Frontal cortex (tissue), 4 donors: ENCODE measurements around the gene BDKRB1. TPM values are rescaled to one million over a fixed set of nuclear protein-coding genes. Genes with fewer than 3 reads are reported as not detected.

Experiments used
- DNase-seq, 2 donors: peaks; one replicate each; pipeline ENCODE4 v3.0.0; 2012; ENCODE audit warnings: low spot score in 2 of 2
- FAIRE-seq: peaks from 2 replicates; lab custom pipeline; 2012; peaks lifted over from hg19 to GRCh38; lab: Jason Lieb, UNC
- total RNA-seq: library from RNA; depleted of rRNA; stranded (reverse); fragments of >200 nt; gene quantifications from one replicate; pipeline ENCODE4 v1.2.3, GENCODE V29; 2014
- donor health status: control.
- donor health status: control.
- donor health status: control.

Gene BDKRB1
- 0.41 TPM for total RNA-seq

DNA sequence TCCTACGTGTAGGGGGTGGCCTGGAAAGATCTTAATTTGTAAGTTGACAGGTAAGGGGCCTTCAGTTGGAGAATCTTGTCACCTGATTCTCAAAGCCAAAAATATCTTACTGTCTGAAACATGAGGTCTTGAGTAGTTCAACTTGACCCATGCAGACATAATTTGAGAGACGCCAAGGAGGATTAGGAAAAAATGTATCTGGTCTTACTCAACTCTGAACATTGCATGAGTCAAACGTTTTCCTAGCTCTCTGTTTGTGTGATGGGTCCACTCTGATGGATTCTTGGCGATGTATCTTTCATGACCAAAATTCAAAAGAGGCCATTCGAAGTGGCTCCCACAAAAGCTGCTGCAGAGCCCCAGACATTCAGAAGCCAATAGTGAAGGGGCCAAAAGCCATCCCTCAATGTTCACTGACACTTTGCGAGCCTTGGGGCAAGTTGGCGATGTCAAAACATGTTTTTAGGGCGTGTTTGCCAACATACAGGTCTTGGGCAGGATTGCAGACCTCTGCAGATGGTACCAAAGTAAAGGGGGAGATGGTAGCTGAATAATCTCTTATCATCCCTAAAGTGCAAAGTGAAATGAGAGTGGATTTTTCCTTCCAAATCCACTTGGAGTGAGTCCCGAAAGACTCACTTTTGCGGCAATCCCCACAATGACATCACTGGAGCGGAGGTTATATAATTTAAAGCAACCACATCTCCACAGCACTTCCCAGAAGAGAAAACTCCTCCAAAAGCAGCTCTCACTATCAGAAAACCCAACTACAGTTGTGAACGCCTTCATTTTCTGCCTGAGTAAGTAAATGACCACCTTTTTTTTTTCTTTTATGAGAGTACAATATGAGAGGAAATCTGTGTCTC is at the start of gene BDKRB1:
Gene BDKRB1 (plus strand): TSS at position 710 of the 866 bp plus-strand sequence. CDS start 7,473 bp downstream, outside the sequence.
- DNase-seq = no peak
- no peak for FAIRE-seq

DNA sequence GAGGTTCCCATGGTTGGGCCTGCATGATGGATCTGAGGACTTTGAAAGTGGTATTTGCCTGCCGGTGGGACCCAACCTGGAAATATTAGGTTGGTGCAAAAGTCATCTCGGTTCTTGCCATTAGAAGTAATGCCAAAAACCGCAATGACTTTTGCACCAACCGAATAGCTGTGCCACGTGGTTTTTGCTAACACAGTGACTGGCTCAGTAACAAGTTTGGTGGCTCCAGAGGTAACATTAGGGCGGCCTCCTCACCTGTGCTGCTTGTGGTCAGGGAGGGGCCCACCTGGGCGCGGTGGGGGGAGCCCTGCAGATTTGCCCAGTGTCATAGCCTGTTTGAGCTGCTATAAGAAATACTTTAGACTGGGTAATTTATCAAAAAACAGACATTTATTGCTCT is 49.5 kb upstream of the BDKRB1 start:
- FAIRE-seq (no peak), DNase-seq (no peak)

DNA sequence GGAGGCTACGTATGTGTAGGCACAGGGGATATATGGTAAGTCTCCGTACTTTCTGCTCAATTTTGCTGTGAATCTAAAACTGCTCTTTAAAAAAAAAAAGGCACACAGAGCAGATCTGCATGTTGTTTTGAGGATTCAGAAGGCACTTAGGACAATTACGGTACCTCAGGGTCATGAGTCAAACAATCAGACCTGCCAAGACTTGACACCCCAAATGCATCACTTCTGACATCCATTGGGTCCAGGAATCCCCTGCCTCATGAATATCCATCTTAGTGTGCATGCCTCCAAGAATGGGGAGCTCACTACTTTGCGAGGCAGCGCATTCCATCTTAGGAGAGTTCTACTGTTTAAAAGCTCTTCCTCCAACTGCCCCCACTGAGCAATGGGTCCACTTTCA is 48.3 kb upstream of the BDKRB1 start:
- FAIRE-seq = no peak
- DNase-seq = no peak

DNA sequence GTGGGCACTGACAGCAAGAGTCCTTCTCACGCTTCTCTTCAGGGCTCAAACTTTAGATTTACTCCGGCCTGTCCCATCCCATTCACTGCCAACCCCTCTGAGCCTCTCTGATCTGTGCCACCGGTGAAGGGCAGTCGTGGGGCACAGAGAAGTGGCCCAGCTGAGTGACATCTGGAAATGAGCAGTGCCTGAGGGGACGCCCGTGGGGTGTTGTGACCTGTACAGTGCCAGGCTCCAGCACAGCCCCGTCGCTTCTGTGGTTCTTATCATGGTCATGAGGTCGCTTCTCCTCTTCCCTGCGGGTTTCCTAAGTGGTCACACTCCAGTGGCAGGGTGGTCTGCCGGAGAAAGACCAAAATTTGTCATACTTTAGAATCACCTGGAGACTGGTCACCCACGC is 47.3 kb upstream of the BDKRB1 start:
- FAIRE-seq (no peak), DNase-seq (no peak)

DNA sequence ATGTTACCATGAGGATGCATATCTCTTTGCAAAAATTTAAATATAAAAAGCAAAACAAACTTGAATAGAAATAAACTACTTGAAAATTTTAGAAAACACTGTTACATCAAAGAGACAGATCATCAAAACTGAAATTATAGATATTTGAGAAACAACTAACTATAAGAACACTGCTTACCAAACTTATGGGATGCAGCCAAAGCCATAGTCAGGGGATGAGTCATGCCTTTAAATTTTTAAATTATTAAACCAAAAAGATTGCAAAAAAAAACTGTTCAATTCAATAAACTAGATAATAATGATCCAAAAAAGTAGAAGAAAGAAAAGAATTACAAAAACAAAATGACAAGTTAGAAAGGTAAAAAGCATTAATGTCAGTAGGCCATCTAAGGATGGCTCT is 43.9 kb upstream of the BDKRB1 start:
- DNase-seq (no peak), FAIRE-seq (peak; percentile 23)

DNA sequence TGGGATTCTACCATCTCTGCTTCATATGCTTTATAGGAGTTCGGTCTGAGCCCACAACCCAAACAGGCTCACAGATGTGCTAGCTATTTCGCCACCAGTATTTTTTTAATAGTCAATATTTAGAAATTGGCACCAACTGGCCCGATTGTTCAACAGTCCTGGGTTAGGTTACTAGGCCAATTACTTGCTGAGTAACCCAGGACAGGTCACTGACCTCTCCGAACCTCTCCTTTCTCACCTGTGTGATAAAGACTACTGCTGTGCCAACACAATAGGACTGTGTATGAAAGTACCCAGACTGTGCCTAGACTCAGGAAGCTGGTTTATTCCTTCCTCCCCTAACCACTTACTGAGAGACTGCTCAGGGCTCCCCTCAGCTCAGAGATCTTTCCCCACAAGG is 43.1 kb upstream of the BDKRB1 start:
- FAIRE-seq (no peak), DNase-seq (no peak)

DNA sequence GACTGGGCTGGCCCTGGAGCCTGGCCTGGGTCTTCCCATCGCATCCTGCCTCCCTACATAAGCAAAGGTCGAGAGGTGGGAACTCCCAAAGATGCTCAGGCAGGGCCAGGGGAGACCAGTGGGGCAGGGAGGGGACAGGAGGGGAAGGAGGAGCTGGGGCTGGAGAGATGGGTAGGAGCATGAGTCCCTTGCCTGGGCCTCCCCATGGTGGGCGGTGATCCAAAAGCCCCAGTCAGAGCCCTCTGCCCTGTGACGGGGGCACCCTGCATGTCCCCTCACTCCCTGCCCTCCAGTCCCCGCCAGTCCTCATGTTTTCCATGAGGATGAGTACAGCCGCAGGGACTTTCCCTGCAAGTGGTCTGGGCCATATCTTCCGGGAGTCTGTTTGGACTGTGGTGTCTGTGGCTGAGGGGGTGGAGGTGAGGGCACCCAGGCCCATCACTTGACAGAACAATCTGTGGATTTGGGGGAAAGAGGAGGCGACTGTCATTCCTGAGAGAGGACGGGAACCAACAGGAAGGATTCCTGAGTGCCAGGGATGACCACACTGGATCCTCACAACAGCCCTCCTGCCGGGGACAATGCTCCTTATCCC is 42.0 kb upstream of the BDKRB1 start:
- DNase-seq (no peak), FAIRE-seq (no peak)

DNA sequence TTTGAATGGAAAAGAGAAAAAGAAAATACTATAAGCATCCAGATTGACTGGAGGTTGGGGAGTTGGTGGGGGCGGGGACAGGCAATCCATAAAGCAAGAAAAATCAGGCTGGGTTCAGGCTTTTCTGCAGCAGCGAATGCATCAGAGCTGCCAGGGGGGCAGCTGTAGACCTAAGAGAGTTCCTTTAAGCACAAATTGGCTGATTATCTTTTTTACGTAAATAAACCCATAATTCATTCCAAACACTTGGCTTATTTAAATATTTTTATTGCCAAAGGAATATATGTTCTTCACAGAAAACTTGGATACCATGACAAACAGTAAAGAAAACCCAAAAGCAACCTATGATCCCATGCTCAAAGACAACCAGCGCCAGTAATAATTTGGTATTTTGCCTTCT is 41.2 kb upstream of the BDKRB1 start:
- no peak for FAIRE-seq
- no peak for DNase-seq

DNA sequence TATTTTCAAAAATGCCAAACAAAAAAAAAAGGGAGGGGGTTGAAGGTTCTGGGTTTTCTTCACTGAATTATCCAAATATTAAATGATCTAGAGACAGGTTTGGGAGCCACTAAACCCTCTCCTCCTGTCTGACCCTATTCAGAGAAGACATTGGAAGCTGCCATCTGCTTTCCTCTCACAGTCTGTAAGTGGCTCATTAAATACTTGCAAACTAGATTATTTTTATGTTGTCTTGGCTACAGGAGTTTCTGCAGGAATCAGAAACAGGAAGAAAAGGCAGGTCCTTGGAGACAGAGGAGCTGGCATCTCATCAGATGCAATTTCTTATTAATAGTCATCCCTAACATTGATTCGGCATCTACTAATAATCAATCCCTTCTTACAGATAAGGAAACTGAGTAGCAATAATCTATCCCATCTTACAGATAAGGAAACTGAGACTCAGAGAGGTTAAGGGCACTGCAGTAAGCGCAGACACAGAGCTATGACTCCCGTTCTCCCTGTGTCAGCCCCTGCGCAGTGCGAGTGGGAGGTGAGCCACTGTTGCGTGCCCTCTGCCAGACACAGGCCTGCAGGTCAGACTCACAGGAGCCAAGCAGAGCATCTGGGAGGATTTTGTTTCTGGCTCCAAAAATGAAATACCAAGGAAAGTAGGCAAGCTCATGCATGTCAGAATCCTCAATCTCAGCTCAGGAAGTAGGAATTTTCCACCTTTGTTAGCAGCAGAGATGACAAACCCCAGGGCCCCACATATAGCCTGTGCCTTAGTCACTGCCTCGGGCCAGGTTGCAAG is 40.4 kb upstream of the BDKRB1 start:
- FAIRE-seq (no peak), DNase-seq (no peak)

DNA sequence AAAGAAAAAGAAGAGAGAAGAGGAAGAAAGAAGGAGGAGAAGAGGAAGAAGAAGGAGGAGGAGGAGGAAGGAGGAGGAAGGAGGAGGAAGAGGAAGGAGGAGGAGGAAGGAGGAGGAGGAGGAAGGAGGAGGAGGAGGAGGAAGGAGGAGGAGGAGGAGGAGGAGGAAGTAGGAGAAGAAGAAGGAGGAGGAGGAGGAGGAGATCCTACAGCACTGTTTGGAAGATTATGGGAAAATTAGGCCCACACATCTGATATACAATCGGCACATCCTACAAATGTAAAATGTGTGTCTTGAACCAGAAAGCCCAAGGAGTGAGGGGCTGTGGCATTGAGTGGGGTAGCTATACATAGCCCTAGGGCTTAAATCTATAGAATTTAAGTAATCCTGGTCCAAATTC is 39.4 kb upstream of the BDKRB1 start:
- no peak for FAIRE-seq
- DNase-seq = no peak

DNA sequence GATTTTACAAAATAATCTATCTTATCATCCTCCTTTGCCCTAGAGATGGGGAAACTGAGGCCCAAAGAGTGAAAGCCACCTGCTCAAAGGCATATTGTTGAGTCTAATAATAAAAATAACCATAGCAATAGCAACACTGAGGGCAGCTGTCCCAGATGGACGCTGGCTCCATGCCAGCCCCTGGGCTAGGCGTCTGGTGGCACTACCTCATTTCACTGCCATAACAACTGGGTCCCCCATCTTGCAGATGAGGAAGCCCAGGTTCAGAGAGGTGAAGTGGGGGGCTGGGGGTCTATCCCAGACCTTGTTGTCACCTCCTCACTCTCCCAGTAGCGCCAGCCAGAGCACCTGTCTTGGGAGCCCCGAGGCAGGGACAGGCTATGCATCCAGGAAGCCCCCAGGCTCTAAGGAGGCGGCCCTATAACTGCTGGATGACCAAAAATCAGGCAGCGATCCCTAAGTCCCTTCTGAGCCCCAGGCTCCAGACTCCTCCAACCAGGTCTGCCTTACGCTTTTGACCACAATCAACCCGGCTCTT is 38.6 kb upstream of the BDKRB1 start:
- DNase-seq = no peak
- FAIRE-seq = no peak

DNA sequence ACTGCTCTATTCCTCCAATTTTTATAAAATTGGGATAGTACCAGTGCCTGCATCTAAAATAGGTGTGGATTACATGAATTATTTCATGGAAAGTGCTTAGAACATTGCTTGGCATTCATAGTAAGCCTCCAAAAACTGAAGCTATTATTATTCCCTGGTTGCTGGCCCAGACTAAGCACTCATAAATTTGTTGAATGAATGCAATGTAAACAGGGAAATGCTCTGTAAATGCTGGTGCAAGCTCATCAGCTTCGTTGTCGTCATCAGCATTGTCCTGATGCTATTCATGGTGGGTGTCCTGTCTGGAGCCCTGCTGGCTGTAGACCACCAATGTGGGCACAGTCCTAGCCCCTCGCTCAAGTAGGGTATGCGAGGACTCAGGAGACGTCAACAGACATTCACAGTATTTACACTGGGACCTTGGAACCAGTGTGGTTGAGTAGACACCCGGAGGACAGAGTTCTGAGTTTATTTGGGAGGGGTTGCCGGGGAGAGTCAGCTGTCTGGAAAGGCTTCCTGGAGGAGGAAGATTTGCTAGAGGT is 34.8 kb upstream of the BDKRB1 start:
- no peak for FAIRE-seq

DNA sequence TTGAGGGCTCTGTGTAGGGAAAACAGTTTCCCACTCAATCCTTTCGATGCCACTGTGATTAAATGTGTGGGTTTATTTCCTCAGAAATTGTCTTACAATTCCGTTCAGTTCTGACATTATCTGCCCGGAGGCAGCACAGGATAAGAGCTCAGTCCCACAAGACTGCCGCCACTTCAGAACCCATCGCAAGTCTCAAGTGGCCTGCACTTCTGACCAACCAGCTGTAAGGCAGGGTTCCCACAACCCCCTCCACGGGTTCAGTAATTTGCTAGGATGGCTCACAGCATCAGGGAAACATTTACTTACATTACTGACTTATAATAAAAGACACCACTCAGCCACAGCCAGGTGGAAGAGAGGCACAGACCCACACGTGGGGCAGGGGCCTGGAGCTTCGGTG is 34.2 kb upstream of the BDKRB1 start:
- DNase-seq = no peak
- no peak for FAIRE-seq

More for the DNA sequence above, 34.8 kb upstream of the BDKRB1 start:
- no peak for DNase-seq

DNA sequence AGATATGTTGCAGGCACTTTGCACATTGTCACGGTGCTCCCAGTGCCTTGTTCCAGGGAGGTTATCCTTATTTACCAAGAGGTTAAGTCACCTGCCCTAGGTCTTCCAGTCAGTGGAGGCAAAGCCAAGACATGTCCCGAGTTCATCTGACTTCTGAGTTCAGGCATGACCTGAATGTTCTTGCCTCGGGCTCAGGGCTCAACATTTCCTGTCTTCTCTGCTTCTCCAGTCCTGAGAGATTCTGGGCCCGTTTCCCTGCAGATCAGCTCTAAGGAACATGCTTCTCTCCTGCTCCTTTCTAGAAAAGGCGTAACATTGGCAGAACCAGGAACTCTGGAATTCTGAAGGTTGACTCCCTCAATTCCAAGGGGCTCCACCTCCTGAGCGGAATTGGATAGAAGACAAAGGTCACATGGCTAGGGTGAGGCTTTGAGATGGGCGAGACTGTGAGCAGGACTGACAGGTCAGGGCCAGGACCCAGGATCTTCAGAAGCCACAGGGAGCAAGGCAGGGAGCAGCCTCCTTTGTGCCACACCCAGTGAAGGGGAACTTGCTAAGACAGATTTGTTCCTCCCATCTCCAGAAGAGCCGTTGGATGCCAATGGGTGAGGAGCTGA is 31.4 kb upstream of the BDKRB1 start:
- DNase-seq (no peak), FAIRE-seq (no peak)

DNA sequence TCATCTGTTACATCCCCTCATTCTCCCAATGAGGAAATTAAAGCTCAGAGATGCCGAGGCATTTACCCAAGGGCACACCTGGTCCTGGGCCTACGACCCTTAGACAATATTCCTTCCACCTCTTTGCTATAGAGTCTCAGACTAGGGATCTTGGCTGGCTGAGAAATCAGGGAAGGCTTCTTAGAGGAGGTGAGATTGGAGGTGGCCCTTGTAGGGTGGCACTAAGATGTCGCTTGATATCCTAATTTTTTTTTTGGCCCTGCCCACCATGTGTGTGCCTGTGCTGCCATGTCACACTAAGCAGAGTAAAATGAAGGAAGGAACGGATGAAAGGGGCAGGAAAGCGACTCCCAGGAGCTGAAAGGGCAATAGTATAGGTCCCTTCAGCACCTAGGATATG is 30.8 kb upstream of the BDKRB1 start:
- DNase-seq (no peak), FAIRE-seq (no peak)

DNA sequence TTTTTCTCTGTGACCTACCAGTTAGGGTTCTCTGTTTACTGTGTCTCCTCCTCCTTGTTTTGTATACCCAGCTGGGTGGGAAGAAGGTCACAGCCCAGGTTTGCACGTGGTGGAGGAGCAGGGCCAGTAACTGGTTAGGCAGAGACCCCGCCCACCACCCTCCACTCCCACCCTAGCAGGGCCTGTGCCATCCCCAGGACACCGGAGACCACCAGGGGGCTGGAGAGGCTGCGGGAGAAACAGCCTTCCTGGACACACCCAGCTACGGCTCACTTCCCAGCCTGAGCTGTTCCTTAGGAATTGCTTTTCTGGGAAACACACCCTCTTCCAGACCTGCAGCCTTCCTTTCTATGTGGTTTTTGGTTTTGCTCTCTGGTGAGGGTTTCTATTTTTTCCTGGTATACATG is 30.3 kb upstream of the BDKRB1 start:
- FAIRE-seq (no peak), DNase-seq (no peak)

DNA sequence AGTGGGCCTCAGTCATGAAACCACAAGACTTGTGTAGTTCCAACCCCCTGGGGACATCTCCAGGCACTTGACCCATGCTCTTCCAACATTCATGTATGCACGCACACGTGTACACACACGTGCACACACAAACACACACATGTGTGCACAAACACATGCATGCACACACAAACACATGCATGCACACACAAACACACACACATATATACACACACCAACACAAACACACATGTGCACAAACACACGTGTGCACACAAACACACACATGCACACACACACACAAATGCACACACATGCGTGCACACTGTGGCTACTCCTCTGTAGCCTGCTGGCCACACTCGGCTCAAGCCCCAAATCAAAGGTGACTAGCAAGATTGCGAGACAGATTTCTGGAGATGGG is 28.6 kb upstream of the BDKRB1 start:
- DNase-seq (no peak), FAIRE-seq (no peak)

DNA sequence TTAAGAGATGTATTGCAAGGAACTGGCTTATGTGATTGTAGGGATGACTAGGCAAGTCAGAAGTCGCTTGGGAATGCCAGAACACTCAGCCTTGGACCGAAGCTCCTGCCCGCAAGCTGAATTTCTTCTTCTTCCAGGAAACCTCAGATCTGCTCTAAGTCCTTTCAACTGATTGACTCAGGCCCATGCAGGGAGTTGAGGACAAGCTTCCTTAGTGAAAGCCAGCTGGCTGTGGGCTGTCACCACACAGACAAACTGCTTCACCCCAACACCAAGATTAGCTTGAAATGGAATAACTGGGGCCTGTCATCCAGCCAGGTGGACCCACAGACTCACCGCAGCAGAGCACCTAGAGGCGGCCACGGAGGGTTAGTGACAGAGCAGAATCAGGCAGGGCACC is 26.7 kb upstream of the BDKRB1 start:
- no peak for DNase-seq
- no peak for FAIRE-seq

DNA sequence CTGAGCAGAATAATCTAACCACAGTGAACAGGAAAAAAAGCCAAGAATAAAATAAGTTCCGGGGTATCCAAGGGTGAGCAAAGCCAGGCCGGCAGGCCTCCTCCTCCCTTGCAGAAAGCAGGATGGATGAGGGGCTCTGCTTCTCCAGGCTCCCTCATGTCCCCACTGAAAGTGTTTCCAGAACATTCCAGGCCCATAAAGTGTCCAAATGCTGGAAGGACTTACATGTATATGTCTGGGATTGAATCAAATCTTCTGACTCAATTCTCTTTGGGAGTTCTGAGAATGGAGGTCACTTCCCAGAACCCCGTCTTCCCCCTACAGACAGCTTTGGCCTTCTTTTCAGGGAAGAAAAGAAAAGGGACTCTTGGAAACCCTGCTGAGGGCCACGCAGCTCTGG is 25.0 kb upstream of the BDKRB1 start:
- DNase-seq (no peak), FAIRE-seq (no peak)
